Measurements from ENCODE around the gene NKD1. TPM values are rescaled to one million over a fixed set of nuclear protein-coding genes. Genes with fewer than 3 reads are reported as not detected.

The NKD1 gene
- total and polyA plus RNA-seq, 7 donors: under 0.01 to 18.0 (median 6.7) TPM

- intact Hi-C loops (cut with DNase I): no loop called here
Observed at GRCh38 chr16:50640391-50640790, 92.2 kb downstream of the NKD1 start.

GRCh38 chr16:50640919-50641817 lies 93.0 kb downstream of the NKD1 start:
- TF ChIP-seq CTCF (IDR thresholded peaks at IDR 0.05): no peak
- TF ChIP-seq EP300 (IDR thresholded peaks at IDR 0.05): no peak
- no peak for TF ChIP-seq POLR2A (IDR thresholded peaks at IDR 0.05)
- no peak for TF ChIP-seq POLR2AphosphoS5 (IDR thresholded peaks at IDR 0.05)
- peaks cover 0 to 18% (median 6%) of the 10 kb centered on the region in 4 donors for H3K4me1 ChIP-seq
- H3K27ac ChIP-seq: no peak overlapping the region
- no peak overlapping the region for H3K4me3 ChIP-seq
- 83 to 92% methylated on average over 15 of the region's 15 CpGs for WGBS, 2 donors
- no peaks in the 10 kb centered on the region for H3K27me3 ChIP-seq
- no peaks in the 10 kb centered on the region for H3K36me3 ChIP-seq
- no peaks in the 10 kb centered on the region for H3K9me3 ChIP-seq
- no peak for DNase-seq
- intact Hi-C loops (cut with DNase I): no loop called here

More at GRCh38 chr16:50640391-50640790, 92.2 kb downstream of the NKD1 start:
- Histone ChIP-seq H3K9me3 (no peaks in the 10 kb centered on the region), H3K36me3 (no peaks in the 10 kb centered on the region), H3K27me3 (no peaks in the 10 kb centered on the region), H3K27ac (no peak overlapping the region), H3K4me1 (peaks cover 0 to 18% (median 6%) of the 10 kb centered on the region in 4 donors), H3K4me3 (no peak overlapping the region)
- TF ChIP-seq POLR2AphosphoS5 (IDR thresholded peaks at IDR 0.05) (no peak), CTCF (IDR thresholded peaks at IDR 0.05) (no peak), POLR2A (IDR thresholded peaks at IDR 0.05) (no peak), EP300 (IDR thresholded peaks at IDR 0.05) (no peak)
- DNase-seq: no peak
- WGBS, 2 donors: 92 to 97% methylated on average over 1 of the region's 1 CpG

- no peak for DNase-seq
- Histone ChIP-seq H3K36me3 (no peaks in the 10 kb centered on the region), H3K27ac (no peak overlapping the region), H3K27me3 (no peaks in the 10 kb centered on the region), H3K4me3 (no peak overlapping the region), H3K9me3 (no peaks in the 10 kb centered on the region), H3K4me1 (peaks cover 0 to 18% (median 6%) of the 10 kb centered on the region in 4 donors)
- intact Hi-C loops (cut with DNase I): no loop called here
- TF ChIP-seq EP300 (IDR thresholded peaks at IDR 0.05) (no peak), POLR2AphosphoS5 (IDR thresholded peaks at IDR 0.05) (no peak), CTCF (IDR thresholded peaks at IDR 0.05) (no peak), POLR2A (IDR thresholded peaks at IDR 0.05) (no peak)
- 89 to 90% methylated on average over 4 of the region's 4 CpGs for WGBS, 2 donors
Observed at GRCh38 chr16:50641818-50642187, 93.6 kb downstream of the NKD1 start.

GRCh38 chr16:50642349-50642748 lies 94.2 kb downstream of the NKD1 start:
- DNase-seq: no peak
- TF ChIP-seq POLR2A (IDR thresholded peaks at IDR 0.05): no peak
- TF ChIP-seq CTCF (IDR thresholded peaks at IDR 0.05): no peak
- no peak for TF ChIP-seq EP300 (IDR thresholded peaks at IDR 0.05)
- no peak for TF ChIP-seq POLR2AphosphoS5 (IDR thresholded peaks at IDR 0.05)
- intact Hi-C loops (cut with DNase I): no loop called here
- Histone ChIP-seq H3K9me3 (no peaks in the 10 kb centered on the region), H3K4me3 (no peak overlapping the region), H3K27ac (no peak overlapping the region), H3K36me3 (no peaks in the 10 kb centered on the region), H3K4me1 (peaks cover 0 to 18% (median 6%) of the 10 kb centered on the region in 4 donors), H3K27me3 (no peaks in the 10 kb centered on the region)
- WGBS, 2 donors: 91 to 93% methylated on average over 5 of the region's 5 CpGs

All from sigmoid colon (tissue), 7 donors.